Transverse colon (tissue), 4 donors: ENCODE measurements around the gene MYG1. TPM values are rescaled to one million over a fixed set of nuclear protein-coding genes. Genes with fewer than 3 reads are reported as not detected.

Experiments
- DNase-seq: peaks from one replicate; pipeline ENCODE4 v3.0.0-alpha.2; 2019
- H3K27ac ChIP-seq, 4 donors: fragments of 200-600 bp; sonication (generic); 2 replicates each; pipeline ENCODE4 v1.5.1; 2016 to 2018; ENCODE audit warnings: inconsistent platforms in 4 of 4
- H3K27me3 ChIP-seq: fragments of 200-600 bp; sonication (generic); 2 replicates; pipeline ENCODE4 v1.5.1; 2017; ENCODE audit warnings: inconsistent platforms
- H3K36me3 ChIP-seq, 4 donors: fragments of 200-600 bp; sonication (generic); 2 replicates each; pipeline ENCODE4 v1.5.1; 2017 to 2019; ENCODE audit warnings: inconsistent platforms in 4 of 4
- H3K4me1 ChIP-seq, 4 donors: fragments of 200-600 bp; sonication (generic); 2 replicates each; pipeline ENCODE4 v1.5.1; 2017 to 2020; ENCODE audit warnings: inconsistent platforms in 4 of 4
- H3K4me3 ChIP-seq, 4 donors: fragments of 200-600 bp; sonication (generic); 1 replicate in 1 of 4; 2 replicates in 3 of 4; pipeline versions ENCODE4 v1.5.1 to v1.6.1; 2017 to 2019; ENCODE audit warnings: inconsistent platforms in 4 of 4
- H3K9me3 ChIP-seq, 2 donors: fragments of 200-600 bp; sonication (generic); 2 replicates each; pipeline ENCODE4 v1.5.1; 2017 to 2019; ENCODE audit warnings: inconsistent platforms in 2 of 2
- EP300 ChIP-seq: sonication (generic); formaldehyde crosslinking; IDR thresholded peaks from one replicate; pipeline ENCODE4 v1.6.1; 2017; ENCODE audit warnings: antibody characterized with exemption, low read depth
- POLR2A ChIP-seq: fragments of 450-650 bp; IDR thresholded peaks from one replicate; pipeline ENCODE4 v1.6.1; 2016; ENCODE audit warnings: antibody characterized with exemption, mild to moderate bottlenecking, moderate library complexity
- POLR2AphosphoS5 ChIP-seq, 3 donors: sonication (generic); formaldehyde crosslinking; IDR thresholded peaks; one replicate each; pipeline ENCODE4 v1.6.1; 2016; ENCODE audit warnings: antibody characterized with exemption in 3 of 3
- WGBS, 2 donors: methylation state at CpG; one replicate each; pipeline ENCODE4 v1.1.5; 2018; ENCODE audit warnings: low coverage in 1 of 2; 5-methylcytosine and 5-hydroxymethylcytosine counted together
- in situ Hi-C, 4 donors: fragments of 200-750 bp; cut with MboI; loops; one replicate each; pipeline versions ENCODE4 v1.15.0 to v1.15.1; 2017; ENCODE audit warnings: low sequenced_read_pairs in 3 of 4, low pct_ligation_motif_present in 1 of 4, low pct_unique_long_range_greater_than_20kb in 1 of 4
- intact Hi-C: fragments of 100-400 bp; cut with DNase I; formaldehyde crosslinking; loops from one replicate; pipeline ENCODE4 v1.15.1; 2023; ENCODE audit warnings: low total_unique reads
- total RNA-seq, 4 donors: library from RNA; depleted of rRNA; stranded (reverse); fragments of >200 nt; gene quantifications; one replicate each; pipeline ENCODE4 v1.1.0, GENCODE V29; 2016
- TF ChIP-seq, protein P1 (sequence below), 5 experiments: fragments of 200-600 bp in 3 of 5; fragments of 450-650 bp in 2 of 5; sonication (generic) in 3 of 5; IDR thresholded peaks; 1 replicate in 2 of 5; 2 replicates in 3 of 5; pipeline ENCODE4 v1.5.1; 2016 to 2017; ENCODE audit warnings: antibody characterized with exemption in 5 of 5, inconsistent platforms in 3 of 5, mild to moderate bottlenecking in 2 of 5, moderate library complexity in 1 of 5

MYG1 gene
- total RNA-seq, 4 donors from 2014 or later: 12.7 to 37.0 (median 24.3) TPM

DNA sequence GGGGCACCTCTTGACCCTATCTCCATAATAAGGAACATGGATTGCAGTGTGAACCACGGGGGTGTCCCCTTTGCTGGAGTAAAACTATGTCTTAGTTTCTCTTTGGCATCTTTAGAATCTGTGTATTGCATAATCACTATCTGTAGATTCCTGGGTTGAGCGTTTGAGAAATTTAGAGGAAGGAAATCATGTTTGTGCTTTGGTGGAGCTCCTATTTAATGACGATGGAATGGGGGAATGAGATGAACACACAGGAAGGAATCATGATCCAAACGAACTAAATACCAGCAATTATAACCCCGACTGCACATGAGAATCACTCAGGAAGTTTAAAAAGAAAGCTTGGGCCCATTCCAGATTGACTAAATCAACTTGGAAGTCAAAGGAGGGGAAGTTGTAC lies 1.3 kb upstream of the MYG1 start:
- in situ Hi-C loops (loop anchor here in 1 of 4 donors (25.0 kb wide), 1 partner anchor 236 kb away; the partner anchor contains the start of gene TNS2), intact Hi-C loops (no loop called here)
- Histone ChIP-seq H3K4me3 (no peak overlapping the region), H3K27ac (peak overlapping the region; percentile 7 to 86 (median 78)), H3K36me3 (no peaks in the 10 kb centered on the region), H3K4me1 (peaks cover 14 to 65% (median 32%) of the 10 kb centered on the region in 4 donors), H3K27me3 (no peaks in the 10 kb centered on the region), H3K9me3 (no peaks in the 10 kb centered on the region)
- DNase-seq: no peak
- WGBS, 2 donors: 53 to 57% methylated on average over 5 of the region's 5 CpGs
- TF ChIP-seq POLR2A (no peak), POLR2AphosphoS5 (IDR thresholded peaks at IDR 0.05) (no peak), EP300 (no peak)
- TF ChIP-seq, protein P1, sequence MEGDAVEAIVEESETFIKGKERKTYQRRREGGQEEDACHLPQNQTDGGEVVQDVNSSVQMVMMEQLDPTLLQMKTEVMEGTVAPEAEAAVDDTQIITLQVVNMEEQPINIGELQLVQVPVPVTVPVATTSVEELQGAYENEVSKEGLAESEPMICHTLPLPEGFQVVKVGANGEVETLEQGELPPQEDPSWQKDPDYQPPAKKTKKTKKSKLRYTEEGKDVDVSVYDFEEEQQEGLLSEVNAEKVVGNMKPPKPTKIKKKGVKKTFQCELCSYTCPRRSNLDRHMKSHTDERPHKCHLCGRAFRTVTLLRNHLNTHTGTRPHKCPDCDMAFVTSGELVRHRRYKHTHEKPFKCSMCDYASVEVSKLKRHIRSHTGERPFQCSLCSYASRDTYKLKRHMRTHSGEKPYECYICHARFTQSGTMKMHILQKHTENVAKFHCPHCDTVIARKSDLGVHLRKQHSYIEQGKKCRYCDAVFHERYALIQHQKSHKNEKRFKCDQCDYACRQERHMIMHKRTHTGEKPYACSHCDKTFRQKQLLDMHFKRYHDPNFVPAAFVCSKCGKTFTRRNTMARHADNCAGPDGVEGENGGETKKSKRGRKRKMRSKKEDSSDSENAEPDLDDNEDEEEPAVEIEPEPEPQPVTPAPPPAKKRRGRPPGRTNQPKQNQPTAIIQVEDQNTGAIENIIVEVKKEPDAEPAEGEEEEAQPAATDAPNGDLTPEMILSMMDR (IDR thresholded peaks at IDR 0.05): no peak

DNA sequence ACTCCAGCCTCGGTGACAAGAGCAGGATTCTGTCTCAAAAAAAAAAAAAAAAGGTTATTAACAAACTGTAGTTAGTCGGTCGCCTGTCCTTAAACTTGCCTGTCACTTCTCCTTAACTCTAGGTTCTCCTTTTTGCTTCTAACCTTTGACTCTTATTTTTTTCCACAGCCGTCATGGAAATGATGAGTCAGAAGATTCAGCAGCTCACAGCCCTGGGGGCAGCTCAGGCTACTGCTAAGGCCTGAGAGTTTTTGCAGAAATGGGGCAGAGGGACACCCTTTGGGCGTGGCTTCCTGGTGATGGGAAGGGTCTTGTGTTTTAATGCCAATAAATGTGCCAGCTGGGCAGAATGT lies 418 bp upstream of the MYG1 start:
- in situ Hi-C loops (loop anchor here in 1 of 4 donors (25.0 kb wide), 1 partner anchor 237 kb away; the partner anchor contains the start of gene TNS2), intact Hi-C loops (no loop called here)
- WGBS, 2 donors: 49 to 55% methylated on average over 4 to 5 of the region's 5 CpGs
- H3K27me3 ChIP-seq: no peaks in the 10 kb centered on the region
- no peaks in the 10 kb centered on the region for H3K9me3 ChIP-seq
- peaks cover 14 to 65% (median 33%) of the 10 kb centered on the region in 4 donors for H3K4me1 ChIP-seq
- DNase-seq: no peak
- H3K36me3 ChIP-seq: no peaks in the 10 kb centered on the region
- H3K4me3 ChIP-seq: peak overlapping the region in 3 of 4 donors; percentile 43 to 71 (median 55)
- TF ChIP-seq EP300 (no peak), POLR2AphosphoS5 (IDR thresholded peaks at IDR 0.05) (no peak), POLR2A (no peak)
- TF ChIP-seq, protein P1 (IDR thresholded peaks at IDR 0.05): no peak
- H3K27ac ChIP-seq: peak overlapping the region; percentile 72 to 86 (median 80)

DNA sequence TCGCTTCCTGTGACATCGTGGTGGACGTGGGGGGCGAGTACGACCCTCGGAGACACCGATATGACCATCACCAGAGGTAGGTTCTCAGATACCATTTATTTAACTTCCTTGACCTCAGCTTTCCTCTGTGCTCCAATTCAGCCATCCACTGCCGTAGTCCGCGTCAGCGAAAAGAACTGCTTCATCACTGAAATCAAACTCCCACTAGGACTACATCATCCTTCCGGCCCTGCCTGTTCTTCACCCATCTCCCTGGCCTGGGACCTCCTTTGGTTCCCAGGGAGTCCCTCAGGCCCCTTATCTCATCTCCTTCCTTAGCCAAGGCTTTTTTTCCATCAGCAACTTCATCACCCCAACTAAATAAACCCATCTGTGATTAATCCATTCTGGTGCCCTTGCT lies 692 bp downstream of the MYG1 start:
- peaks cover 14 to 59% (median 30%) of the 10 kb centered on the region in 4 donors for H3K4me1 ChIP-seq

DNA sequence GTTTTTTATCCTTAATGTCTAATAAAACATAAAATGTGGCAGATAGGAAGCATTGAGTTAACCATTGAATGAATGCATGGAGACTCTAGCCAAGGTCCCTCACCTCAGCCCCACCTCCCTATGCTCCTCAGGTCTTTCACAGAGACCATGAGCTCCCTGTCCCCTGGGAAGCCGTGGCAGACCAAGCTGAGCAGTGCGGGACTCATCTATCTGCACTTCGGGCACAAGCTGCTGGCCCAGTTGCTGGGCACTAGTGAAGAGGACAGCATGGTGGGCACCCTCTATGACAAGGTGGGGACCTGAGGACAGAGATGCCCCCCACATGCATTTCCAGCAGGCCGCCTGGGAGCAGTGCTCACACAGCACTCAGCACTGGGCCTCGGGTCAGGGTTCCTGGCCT lies 3.4 kb downstream of the MYG1 start:
- intact Hi-C loops: no loop called here

More for the DNA sequence above, 692 bp downstream of the MYG1 start:
- H3K9me3 ChIP-seq: no peaks in the 10 kb centered on the region
- 0 to 1% methylated on average over 5 to 12 of the region's 12 CpGs for WGBS, 2 donors
- H3K4me3 ChIP-seq: peak overlapping the region; percentile 43 to 71 (median 57)
- H3K27ac ChIP-seq: peak overlapping the region; percentile 72 to 86 (median 80)
- intact Hi-C loops: no loop called here
- H3K27me3 ChIP-seq: no peaks in the 10 kb centered on the region
- TF ChIP-seq, protein P1 (IDR thresholded peaks at IDR 0.05): no peak
- TF ChIP-seq POLR2AphosphoS5 (IDR thresholded peaks at IDR 0.05) (no peak), POLR2A (no peak)
- in situ Hi-C loops: no loop called here
- H3K36me3 ChIP-seq: no peaks in the 10 kb centered on the region
- DNase-seq: no peak

More for the DNA sequence above, 3.4 kb downstream of the MYG1 start:
- H3K4me3 ChIP-seq: no peak overlapping the region
- in situ Hi-C loops: no loop called here
- DNase-seq: no peak
- H3K4me1 ChIP-seq: peaks cover 7 to 38% (median 18%) of the 10 kb centered on the region in 4 donors
- 87% methylated on average over 5 of the region's 5 CpGs; no CpG with 5 or more reads in 1 of the 2 donors for WGBS, 2 donors
- TF ChIP-seq, protein P1 (IDR thresholded peaks at IDR 0.05): no peak
- no peak for TF ChIP-seq POLR2A
- no peak for TF ChIP-seq EP300
- no peak for TF ChIP-seq POLR2AphosphoS5 (IDR thresholded peaks at IDR 0.05)
- H3K36me3 ChIP-seq: peaks cover 0 to 21% (median 8%) of the 10 kb centered on the region in 4 donors
- H3K27me3 ChIP-seq: no peaks in the 10 kb centered on the region
- no peak overlapping the region for H3K27ac ChIP-seq
- no peaks in the 10 kb centered on the region for H3K9me3 ChIP-seq
